ENCODE results near the gene PPP1R3C.

Gene PPP1R3C

DNA sequence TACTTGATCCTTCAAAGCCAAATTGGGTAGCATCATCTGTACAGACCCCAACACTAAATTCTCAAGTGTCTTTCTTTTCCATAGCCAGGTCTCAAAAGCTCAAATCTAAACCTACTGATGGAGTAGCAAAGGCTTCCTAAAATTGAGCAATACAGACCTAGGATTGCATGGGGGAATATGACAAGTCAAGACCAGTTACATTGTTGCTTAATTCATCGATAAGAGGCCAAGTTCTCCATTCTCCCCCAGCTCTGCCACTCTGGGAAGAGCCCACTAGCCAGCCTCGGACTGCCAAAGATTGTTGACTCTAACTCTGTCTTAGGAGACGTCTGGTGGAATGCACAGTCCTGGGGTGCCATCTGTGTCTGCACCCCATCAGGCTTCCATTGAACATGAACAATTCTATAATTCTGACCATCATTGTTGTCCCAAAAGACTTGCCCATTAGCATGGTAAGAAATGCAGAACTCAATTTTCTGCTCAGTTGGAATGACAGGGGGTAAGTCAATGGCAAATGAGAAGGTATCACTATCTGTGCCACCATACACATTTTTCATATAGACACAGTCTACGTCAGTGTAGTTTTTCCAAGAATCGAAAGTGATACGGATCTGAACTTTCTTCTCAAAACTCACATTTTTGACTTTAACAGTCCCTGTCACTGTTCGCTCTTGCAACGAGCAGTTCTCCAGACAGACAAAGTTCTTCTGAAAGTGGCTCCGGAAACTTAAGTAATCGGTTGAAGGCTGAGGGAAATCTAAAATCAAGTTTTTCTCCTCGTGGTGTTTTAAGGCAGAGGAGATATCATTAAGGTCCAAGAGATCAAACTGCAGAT is 2.9 kb downstream of the PPP1R3C start:
- no peak for DNase-seq (ENCODE audit: low read depth in 2 of 2)

DNA sequence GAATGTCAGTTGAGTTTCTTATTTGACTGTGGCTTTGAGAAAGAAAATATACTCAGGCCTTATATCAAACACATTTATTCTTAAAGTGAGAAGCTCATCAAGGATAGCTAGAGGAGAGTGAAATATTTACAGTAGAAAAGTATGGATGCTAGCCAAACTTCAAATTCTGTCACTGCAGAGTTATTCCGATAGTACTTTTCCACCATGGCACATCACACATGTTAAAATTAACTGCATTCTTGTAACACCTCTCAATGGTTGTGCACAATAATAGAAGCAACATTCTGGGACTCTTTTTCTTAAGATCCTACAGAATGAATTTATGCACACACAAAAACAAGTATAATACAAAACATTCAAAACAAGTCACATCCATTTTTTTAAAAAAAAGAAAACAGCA is 4.5 kb downstream of the PPP1R3C start:
- DNase-seq (ENCODE audit: low read depth in 2 of 2) = no peak

DNA sequence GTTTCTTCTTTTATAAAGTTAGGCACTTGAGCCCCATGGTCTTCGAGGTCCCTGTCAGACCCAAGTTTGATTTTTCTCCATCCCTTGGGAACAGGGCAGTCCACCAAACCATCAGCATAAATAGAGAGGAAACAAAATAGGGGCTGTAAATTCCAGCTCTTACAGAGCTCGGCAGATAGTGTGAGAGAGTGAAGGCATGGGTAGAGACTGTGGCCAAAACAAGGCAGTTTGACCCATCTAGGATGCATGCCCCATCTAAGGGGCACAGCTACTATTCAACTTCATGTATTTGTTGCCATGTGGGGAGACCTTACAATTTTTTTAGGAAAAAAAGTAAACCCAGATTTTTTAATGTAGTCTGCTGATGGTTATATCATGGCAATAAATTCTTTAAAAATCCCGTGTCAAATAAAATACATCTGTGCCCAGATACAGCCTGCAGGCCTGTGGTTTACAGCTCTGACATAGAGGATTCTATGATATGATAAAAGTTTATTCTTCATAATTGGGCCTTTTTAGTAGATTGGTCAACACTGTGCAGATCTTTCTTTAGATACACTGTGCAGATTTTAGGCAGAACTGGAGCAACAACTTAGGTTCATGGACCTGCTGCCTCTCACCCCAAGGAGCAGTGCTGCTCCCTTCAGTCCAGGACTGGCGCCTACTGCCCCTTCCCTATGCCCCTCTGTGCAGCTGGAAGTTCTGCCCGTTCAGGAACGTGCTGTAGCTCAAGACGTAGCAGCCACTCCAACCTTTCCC is 5.3 kb downstream of the PPP1R3C start:
- no peak for DNase-seq (ENCODE audit: low read depth in 2 of 2)

DNA sequence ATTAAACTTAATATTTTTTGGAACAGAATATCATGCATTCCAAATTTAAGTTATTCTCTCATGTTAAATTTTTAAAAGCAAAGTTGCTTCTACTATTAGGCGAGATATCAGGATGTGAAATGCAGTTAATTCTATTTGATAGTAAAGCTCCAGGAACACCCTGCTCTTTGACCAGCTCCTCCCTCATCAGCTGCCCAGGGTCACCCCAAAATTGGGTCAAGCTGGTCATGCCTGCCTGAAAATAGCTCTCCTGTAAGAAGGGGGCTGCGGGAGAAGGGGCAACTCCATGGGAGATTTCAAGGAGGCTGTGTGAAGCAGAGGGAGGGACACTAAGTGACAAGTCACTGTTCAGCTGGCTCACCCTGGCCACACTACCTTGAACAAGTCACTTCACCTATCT is 5.9 kb downstream of the PPP1R3C start:
- DNase-seq (ENCODE audit: low read depth in 2 of 2) = no peak

DNA sequence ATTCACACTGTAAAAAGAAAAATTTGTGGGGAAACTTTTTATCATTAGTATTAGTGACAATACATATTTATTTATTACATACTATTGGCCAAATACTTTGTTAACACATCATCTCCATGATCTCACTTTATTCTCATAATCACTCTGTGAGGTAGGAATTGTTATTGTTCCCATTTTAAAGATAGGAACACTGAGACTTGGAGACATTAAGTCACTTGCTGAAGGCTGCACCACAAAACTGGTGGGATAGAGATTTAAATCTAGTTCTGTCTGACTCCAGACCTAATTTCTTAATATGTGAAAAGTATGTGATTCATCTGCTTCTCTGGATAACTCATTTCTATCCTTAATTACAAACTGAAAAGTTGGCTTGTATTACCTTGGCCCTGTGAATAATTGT is 8.2 kb downstream of the PPP1R3C start:
- no peak for DNase-seq (ENCODE audit: low read depth in 2 of 2)

DNA sequence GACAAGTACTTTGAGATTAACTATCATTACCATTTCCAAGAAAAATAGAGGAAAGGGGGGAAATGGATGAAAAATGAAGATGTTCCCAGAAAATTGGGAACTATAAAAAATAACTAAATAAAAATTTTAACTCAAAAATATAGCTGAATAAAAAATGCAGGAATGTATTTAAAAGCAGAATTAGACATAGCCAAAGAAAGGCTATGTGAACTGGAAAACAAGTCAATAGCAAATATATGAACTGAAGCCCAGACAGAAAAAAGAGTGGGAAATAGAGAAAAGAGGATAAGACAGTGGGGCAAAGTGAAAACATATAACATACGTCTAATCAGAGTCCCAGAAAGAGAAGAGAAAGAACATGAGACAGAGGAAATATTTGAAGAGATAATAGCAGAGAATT is 10.3 kb downstream of the PPP1R3C start:
- DNase-seq (ENCODE audit: low read depth in 2 of 2) = no peak

DNA sequence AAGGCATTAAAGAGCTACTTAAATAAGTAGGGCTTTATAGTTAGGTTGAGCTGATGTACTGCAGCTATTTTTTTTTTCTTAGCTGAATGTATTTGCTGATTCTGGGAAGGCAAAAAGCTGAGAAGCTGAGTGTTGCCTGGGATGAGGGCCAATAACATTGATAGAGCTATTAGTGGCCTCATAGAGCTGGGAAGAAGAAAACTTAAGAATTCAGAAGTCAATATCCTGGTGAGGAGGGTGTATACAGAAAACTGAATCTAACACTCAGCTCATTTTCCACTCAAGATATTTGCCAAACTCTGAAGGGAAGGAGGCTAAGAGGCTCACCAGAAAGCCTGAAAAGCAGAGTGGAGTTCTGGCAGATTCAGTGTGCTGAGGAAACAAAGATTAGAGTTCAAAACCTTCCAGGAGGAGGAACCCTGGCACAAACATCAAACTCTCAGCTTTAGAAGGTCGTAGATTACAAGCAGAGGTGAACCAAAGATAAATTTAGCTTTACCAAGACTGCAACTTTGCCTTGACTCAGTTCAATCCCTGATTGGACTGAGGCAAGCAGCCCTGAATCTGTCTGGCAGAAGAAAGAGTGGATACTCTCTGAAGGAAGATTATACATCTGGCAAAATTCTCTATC is 11.3 kb downstream of the PPP1R3C start:
- DNase-seq (ENCODE audit: low read depth in 2 of 2) = no peak

DNA sequence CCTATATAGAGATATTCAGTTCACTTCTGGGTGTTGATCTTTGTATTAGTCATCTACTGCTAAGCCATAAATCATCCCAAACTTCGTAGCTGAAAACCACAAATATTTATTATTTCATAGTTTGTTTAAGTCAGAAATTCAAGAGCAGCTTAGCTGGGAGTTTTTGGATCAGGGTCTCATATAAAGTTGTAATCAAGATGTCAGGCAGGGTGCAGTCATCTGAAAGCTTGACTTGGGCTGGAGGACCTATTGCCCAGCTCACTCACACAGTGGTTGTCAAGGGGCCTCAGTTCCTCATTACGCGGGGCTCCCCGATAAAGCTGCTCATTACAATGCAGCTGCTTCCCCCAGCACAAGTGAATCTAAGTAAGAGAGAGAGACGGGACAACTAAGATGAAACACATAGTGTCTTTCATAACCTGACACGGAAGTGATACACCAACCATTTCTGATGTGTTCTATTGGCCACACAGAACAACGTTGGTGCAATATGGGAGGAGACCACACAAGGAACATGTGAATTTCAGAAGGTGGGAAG is 15.7 kb downstream of the PPP1R3C start:
- DNase-seq (ENCODE audit: low read depth in 2 of 2) = peak; percentile 80 to 87

DNA sequence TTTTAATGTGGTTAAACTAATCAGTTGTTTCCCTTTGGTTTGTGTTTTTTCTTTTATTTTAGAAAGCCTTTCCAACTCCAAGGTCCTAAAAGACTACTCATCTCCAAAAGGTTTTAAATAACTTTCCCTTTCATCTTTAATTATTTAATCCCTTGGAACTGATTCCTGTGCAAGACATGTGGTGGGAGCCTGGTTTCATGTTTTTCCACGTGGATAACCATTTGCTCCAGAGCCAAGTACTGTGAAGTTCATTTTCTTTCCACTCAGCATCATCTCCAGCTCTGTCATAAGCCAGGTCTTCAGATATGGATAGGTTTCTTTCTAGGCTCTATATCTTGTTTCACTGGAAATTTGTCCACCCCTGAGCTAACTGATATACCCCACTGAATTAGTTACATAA is 16.7 kb downstream of the PPP1R3C start:
- no peak for DNase-seq (ENCODE audit: low read depth in 2 of 2)

DNA sequence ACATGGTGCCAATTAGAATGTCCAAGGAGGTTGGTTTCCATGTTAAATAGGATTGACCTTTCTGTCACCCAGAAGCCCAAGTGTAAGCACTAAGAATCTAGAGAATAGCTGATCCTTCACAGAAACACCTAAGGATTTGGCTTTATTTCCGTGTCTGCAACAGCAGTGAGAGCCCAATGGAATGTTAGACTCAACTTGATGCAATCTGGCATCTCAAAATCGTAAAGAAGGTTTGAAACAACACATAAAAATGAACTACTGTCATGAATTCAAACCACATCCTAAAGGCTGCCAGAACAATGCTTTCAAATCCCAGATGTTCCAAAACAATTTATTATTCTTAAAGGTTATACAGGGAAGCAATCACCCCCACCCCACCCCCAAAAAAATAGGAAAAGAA is 18.6 kb downstream of the PPP1R3C start:
- peak; percentile 93 to 94 for DNase-seq (ENCODE audit: low read depth in 2 of 2)

DNA sequence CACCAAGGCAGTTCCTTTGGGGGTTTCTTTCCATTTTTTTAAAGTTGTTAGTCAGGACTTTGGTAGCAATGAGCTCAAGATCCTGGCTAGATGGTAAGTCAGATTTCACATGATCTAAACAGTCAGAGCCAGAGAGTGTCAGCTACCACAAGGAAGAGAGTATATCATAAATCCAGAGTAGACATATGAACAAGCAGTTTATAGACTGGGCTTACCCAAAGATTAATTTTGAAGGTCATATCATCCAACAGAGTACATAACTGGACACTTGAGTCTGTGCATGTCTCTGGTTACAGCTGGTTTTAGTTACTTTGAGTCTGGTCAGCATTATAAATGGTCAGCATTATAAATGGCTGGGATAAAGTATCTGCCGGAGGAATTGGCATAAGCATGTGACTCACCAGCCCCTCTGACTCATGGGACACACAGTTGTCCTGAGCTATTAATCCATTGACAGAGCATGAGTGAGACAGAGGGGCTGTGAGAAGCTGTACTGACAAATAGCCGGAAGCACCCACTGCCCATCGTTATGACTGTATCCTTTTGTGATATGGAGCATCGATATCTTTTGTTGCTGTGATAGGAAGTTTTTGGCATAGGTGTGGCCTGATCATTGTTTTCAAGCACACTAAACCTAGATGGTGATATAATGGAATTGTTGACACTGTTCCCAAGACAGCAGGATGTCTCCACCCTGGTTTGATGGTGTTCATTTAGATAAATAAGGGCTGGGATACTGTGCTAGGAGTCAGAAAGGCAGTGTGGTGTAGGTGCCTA is 19.3 kb downstream of the PPP1R3C start:
- peak; percentile 85 for DNase-seq (ENCODE audit: low read depth in 2 of 2)

DNA sequence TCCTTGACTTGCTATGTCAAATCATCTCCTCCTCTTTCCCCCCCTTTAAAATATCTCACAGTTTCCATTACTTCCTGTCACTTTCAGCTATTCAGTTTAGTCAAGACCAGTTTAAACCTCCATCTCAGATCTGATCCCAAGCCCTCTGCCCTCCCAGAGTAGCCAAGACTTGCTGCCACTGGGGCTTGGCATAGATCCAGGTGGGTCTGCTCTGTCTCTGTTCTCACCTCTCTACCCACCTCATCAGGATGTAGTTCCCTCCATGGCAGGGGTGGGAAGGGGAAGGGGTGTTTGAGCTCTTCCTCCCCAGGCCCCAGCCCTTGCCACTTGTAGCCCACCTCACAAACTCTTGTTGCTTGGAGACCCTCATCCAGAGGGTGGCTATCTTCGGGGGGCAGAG is 22.0 kb downstream of the PPP1R3C start:
- DNase-seq (ENCODE audit: low read depth in 2 of 2) = no peak

DNA sequence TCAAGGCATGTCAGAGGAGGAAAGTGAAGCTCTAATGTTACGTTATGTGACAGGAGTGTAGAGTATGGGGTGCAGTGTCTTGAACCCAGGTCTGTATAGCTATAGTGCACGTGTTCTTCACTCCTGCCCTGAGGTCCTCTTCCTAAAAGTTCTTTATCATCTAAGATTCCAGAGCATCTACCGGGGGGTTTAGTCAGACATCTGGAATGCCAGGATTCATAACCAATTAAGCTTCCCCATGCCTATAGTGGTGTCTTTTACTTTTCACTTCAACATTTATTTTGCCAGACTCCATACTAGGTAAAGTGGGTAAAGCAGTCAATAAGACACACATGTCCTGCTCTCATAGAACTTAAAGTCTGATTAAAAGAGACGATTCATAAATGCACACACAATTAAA is 22.4 kb downstream of the PPP1R3C start:
- no peak for DNase-seq (ENCODE audit: low read depth in 2 of 2)

DNA sequence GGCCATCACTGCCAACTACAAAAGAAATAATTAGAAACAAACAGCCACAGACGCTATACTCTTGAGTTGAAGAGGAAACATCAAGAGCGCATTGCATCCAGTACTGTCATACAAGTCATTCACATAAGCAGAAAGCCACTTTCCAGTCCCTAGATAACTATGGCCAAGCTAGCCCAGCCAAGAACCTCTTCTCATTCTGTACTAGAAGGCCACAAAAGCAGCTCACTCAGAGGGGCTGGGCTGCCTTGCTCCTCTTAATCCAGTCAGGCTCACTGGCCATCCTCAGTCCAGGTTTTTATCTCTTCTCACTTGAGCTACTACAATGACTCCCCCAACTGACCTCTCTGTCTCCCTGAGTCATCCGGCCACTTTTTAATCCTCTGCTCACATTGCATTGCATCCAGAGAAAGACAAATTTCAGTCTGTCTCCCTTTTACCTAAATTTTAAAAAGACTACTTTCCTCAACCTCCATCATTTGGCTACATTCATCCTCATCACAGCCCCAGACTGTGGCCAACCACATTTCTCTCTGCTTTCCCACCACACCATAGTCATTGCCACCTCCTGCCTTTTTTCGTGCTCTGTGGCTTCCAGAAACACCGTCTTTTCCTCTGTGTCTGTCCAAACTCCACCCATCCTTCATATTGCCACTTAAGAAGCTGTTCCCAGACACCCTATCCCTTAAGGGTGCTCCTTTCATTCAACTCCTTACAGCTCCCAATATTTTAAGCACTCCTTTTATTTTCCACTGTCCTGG is 25.0 kb downstream of the PPP1R3C start:
- no peak for DNase-seq (ENCODE audit: low read depth in 2 of 2)

DNA sequence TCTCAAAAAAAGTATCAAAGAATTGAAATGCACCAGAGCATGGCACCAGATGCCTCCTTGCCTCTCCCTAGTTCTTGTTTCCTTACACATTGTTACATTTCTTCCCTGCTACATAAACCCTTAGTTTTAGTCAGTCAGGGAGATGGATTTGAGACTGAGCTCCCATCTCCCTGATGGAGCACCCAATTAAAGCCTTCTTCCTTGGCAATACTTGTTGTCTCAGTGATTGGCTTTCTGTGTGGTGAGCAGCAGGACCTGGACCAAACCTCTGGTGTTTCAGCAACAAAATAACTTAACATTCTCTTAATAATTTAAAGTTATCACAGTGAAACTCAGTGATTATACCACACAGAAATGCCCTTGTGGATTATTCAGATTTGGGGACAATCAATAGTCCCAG is 26.9 kb downstream of the PPP1R3C start:
- DNase-seq (ENCODE audit: low read depth in 2 of 2) = no peak

DNA sequence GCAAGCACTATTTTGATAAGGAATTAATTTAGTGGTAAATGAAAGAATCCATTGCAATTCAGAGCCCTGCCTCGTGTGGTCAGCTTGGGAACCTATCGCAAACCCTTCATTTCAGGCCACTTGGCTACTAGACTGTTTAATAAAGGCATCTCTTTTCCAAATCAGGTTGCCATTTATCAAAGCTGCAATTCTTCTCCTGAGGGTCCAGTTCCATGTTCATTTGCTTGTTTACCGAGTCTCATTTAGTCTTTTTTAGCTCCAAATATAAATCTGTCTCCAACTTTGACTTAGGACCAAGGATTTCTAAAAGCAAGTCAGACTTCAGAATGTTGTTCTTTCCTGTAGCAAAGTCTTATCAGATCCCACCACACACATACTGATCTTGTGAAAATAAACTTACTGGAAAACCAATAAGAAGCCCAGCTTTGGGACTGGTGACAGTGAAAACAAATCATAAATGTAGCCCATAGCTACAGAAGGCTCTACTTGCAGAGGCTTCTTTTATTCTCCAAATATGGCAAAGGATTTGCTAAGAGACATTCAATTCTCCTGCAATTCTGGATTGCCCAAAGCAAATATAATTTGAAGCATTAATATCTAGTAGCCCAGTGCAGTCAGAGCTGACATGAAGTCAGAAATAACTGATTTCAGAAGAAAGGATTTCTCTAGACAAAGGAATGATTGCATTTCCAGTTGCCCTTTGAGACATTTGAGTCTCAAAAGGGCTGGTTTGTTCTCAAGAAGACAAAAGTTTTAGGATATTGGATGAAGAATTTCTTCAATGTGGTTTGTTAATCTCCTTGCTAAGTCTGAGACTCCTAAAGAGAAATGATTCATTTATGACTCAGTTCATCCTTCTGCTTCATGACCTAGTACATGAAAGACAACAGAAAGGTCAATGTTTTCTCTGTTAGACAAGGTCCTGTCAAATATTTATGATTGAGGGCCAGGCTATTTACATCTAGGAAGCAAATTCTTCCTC is 28.0 kb downstream of the PPP1R3C start:
- peak in 1 of 2 experiments; percentile 43 for DNase-seq (ENCODE audit: low read depth in 2 of 2)

DNA sequence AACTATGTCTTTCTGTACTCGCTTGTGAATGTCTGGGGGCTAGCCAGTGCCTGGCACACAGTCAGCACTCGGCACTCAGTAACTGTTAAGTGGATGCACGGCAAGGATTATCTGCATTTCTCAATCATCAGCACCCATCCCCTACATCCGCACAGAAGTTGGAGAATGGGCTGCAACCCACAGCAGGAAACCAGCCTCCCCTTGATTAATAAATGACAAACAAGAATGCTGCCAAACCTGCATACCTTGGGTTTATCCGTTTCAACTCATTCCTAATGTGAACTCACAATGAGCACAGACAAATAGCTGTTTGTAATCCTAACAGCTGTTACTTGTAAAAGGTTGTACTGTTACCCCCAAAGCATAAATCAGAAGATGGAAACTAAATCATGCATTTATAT is 28.9 kb downstream of the PPP1R3C start:
- DNase-seq (ENCODE audit: low read depth in 2 of 2) = peak; percentile 78 to 82

DNA sequence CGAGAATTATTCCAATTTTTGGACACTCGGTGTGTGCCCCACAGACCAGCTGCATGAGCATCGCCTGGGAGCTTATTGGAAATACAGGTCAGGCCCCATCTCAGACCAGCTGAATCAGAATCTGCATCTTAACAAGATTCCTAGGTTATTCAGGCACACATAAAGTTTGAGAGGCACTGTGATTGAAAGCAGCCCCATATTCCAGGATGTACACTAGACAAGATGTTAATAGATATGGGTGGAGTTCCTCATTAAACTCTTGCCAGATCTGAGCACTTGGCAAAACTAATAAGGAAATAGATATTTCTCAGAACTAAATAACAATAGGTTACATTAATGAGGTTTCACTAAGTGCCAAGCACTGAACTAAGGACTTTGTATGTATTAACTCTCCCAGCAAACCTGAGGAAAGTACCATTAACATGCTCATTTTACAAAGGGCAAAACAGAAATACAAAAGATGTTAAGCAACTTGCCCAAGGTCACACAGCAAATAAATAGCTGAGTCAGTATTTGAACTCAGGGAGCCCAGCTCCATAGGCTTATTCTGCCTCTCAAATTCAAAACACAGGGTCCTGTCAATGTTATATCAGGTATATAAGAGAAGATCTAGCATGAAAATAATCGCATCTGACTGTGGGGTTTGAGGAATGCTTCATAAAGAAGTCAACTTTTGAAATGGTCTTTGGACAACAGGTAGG is 29.9 kb downstream of the PPP1R3C start:
- no peak for DNase-seq (ENCODE audit: low read depth in 2 of 2)

DNA sequence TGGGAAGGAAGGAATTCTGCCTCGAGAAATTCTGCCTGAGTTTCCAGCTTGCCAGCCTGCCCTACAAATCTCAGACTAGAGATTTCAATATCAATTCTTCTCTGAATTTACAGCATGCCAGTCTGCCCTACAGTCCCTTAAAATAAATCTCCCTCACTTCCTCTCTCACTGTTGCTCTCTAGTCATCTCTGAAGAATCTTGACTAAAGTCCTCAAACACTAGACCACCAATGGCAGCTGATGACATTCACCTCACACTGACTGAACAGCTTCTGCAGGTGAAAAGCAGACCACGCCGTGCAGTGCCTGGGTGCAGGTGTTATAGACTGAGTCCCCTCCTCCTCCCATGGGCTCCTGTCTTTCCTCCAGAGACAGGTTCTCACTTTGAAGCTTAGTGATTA is 30.4 kb downstream of the PPP1R3C start:
- DNase-seq (ENCODE audit: low read depth in 2 of 2) = no peak

Data from fibroblast of skin of left biceps (primary cell).